OCI-LY1 (cell line): ENCODE data around the gene HDAC7.

Experiments
- EZH2 ChIP-seq: fragments of 200-600 bp; sonication (generic), shearing (Covaris generic); IDR thresholded peaks from 2 replicates; pipeline ENCODE4 v1.8.0; 2017; ENCODE audit warnings: borderline replicate concordance, mixed run types, mild to moderate bottlenecking, antibody characterized with exemption, low read length, moderate library complexity, mixed read lengths
- TF ChIP-seq, protein P1 (sequence below): fragments of 200-600 bp; sonication (generic), shearing (Covaris generic); IDR thresholded peaks from 2 replicates; pipeline ENCODE4 v1.5.1; 2017; ENCODE audit warnings: mild to moderate bottlenecking, antibody characterized with exemption, low read length, moderate library complexity, mixed read lengths

DNA sequence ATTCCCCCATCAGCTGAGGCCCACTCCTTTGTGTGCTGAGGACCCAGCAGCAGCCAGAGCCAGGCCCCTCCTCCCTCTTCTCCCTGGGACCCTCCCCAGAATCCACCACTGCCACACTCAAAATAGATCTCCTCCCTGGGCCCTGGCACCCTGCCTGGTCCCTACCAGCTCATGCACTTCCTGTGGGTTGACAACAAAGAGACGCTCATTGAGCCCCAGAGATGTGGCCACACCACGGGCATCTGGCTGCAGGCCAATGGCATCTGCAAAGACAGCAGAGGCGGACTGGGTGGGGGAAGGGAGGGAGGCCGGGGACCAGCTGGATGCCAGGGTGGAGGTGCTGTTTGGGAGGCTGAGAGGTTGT, 78.4 kb downstream of the HDAC7 start:
- no peak for TF ChIP-seq EZH2
- TF ChIP-seq, protein P1, sequence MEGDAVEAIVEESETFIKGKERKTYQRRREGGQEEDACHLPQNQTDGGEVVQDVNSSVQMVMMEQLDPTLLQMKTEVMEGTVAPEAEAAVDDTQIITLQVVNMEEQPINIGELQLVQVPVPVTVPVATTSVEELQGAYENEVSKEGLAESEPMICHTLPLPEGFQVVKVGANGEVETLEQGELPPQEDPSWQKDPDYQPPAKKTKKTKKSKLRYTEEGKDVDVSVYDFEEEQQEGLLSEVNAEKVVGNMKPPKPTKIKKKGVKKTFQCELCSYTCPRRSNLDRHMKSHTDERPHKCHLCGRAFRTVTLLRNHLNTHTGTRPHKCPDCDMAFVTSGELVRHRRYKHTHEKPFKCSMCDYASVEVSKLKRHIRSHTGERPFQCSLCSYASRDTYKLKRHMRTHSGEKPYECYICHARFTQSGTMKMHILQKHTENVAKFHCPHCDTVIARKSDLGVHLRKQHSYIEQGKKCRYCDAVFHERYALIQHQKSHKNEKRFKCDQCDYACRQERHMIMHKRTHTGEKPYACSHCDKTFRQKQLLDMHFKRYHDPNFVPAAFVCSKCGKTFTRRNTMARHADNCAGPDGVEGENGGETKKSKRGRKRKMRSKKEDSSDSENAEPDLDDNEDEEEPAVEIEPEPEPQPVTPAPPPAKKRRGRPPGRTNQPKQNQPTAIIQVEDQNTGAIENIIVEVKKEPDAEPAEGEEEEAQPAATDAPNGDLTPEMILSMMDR = no peak
